Prostate gland (tissue), 2 donors: ENCODE measurements around the gene PAIP2B. TPM values are rescaled to one million over a fixed set of nuclear protein-coding genes. Genes with fewer than 3 reads are reported as not detected.
"Not testable (repeated sequence)": the region's sequence is repeated elsewhere in the genome, so short reads cannot be mapped to it uniquely, and the experiment has no call there.

Experiments used
- DNase-seq: peaks from one replicate; pipeline ENCODE4 v3.0.0-alpha.2; 2019; ENCODE audit warnings: low spot score
- H3K27ac ChIP-seq, 2 donors: fragments of 200-600 bp; sonication (generic); 2 replicates each; pipeline ENCODE4 v1.5.1; 2017 to 2019
- H3K27me3 ChIP-seq: fragments of 200-600 bp; sonication (generic); replicated peaks from 2 replicates; pipeline ENCODE4 v1.5.1; 2019; ENCODE audit not compliant: insufficient read depth
- H3K36me3 ChIP-seq, 2 donors: fragments of 200-600 bp; sonication (generic); 1 replicate in 1 of 2; 2 replicates in 1 of 2; pipeline versions ENCODE4 v1.5.1 to v1.8.1; 2017 to 2019
- H3K4me1 ChIP-seq: fragments of 200-600 bp; sonication (generic); replicated peaks from 2 replicates; pipeline ENCODE4 v1.5.1; 2019
- H3K4me3 ChIP-seq, 2 donors: fragments of 200-600 bp; sonication (generic); 2 replicates each; pipeline ENCODE4 v1.5.1; 2017 to 2019
- H3K9me3 ChIP-seq: fragments of 200-600 bp; sonication (generic); 2 replicates; pipeline ENCODE4 v1.5.1; 2017
- CTCF ChIP-seq, 4 experiments: fragments of 200-600 bp in 2 of 4; fragments of 450-650 bp in 2 of 4; sonication (generic) in 2 of 4; IDR thresholded peaks; 1 replicate in 3 of 4; 2 replicates in 1 of 4; pipeline ENCODE4 v1.5.1; 2016 to 2019; ENCODE audit warnings: antibody characterized with exemption in 4 of 4, mild to moderate bottlenecking in 2 of 4, moderate library complexity in 2 of 4
- POLR2A ChIP-seq: fragments of 450-650 bp; IDR thresholded peaks from one replicate; pipeline ENCODE4 v1.6.1; 2016; ENCODE audit warnings: antibody characterized with exemption, mild to moderate bottlenecking
- POLR2AphosphoS5 ChIP-seq: sonication (generic); formaldehyde crosslinking; IDR thresholded peaks from one replicate; pipeline ENCODE4 v1.6.1; 2017; ENCODE audit warnings: antibody characterized with exemption
- WGBS: methylation state at CpG from one replicate; pipeline ENCODE4 v1.1.5; 2018; 5-methylcytosine and 5-hydroxymethylcytosine counted together
- intact Hi-C: fragments of 100-400 bp; cut with DNase I; formaldehyde crosslinking; loops from one replicate; pipeline ENCODE4 v1.14.2; 2022
- total RNA-seq, 2 donors: library from RNA; depleted of rRNA; stranded (reverse); fragments of >200 nt; gene quantifications; one replicate each; pipeline ENCODE4 v1.1.0, GENCODE V29; 2016

Gene PAIP2B
- total RNA-seq, 2 donors from 2014 or later = 5.9 to 12.8 TPM

- DNase-seq = no peak
- no peak overlapping the region for H3K27ac ChIP-seq
- intact Hi-C loops = no loop called here
- WGBS = 84% methylated on average over 3 of the region's 3 CpGs
- H3K27me3 ChIP-seq = no peaks in the 10 kb centered on the region
- no peak for TF ChIP-seq POLR2A
- H3K4me3 ChIP-seq = no peak overlapping the region
- no peaks in the 10 kb centered on the region for H3K4me1 ChIP-seq
- H3K36me3 ChIP-seq = no peaks in the 10 kb centered on the region
- H3K9me3 ChIP-seq = no peaks in the 10 kb centered on the region
Measured at GRCh38 chr2:71191570-71191943, 35.3 kb downstream of the PAIP2B start.

GRCh38 chr2:71190656-71191569 is 36.0 kb downstream of the PAIP2B start:
- intact Hi-C loops = no loop called here
- DNase-seq = no peak
- Histone ChIP-seq H3K4me1 (no peaks in the 10 kb centered on the region), H3K9me3 (no peaks in the 10 kb centered on the region), H3K27ac (no peak overlapping the region), H3K4me3 (no peak overlapping the region), H3K36me3 (no peaks in the 10 kb centered on the region), H3K27me3 (no peaks in the 10 kb centered on the region)
- 53% methylated on average over 3 of the region's 3 CpGs for WGBS
- no peak for TF ChIP-seq POLR2AphosphoS5
- TF ChIP-seq CTCF (IDR thresholded peaks at IDR 0.05) = peak in 2 of 4 experiments; percentile 8 to 36

- no peaks in the 10 kb centered on the region for H3K4me1 ChIP-seq
- intact Hi-C loops = no loop called here
- H3K4me3 ChIP-seq = no peak overlapping the region
- H3K9me3 ChIP-seq = no peaks in the 10 kb centered on the region
- TF ChIP-seq POLR2AphosphoS5 (no peak), POLR2A (no peak), CTCF (IDR thresholded peaks at IDR 0.05) (no peak)
- H3K36me3 ChIP-seq = no peaks in the 10 kb centered on the region
- H3K27me3 ChIP-seq = no peaks in the 10 kb centered on the region
- H3K27ac ChIP-seq = no peak overlapping the region
- DNase-seq = no peak
- WGBS = 60% methylated on average over 2 of the region's 2 CpGs
Measured at GRCh38 chr2:71187589-71187988, 39.3 kb downstream of the PAIP2B start.

DNA sequence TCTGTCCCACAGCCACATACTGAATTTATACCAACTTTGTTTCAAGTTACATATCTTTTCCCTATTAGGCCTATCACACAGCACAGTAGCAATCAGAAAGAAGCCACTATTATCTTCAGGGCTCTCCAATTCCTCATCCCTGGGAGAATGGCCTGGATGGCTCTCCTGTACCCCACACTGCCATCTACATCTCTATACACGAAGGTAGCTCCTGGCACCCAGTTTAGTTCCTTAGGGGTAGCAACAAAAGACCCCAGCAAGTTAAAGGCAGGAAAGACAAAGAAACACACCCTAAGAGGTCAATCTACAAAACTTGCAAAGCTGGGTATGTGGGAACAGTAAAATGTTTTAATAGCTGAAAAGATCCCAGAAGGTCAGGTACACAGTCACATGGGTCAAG is 39.9 kb downstream of the PAIP2B start:
- DNase-seq = no peak
- intact Hi-C loops = no loop called here
- H3K4me1 ChIP-seq = no peaks in the 10 kb centered on the region
- no peak overlapping the region for H3K4me3 ChIP-seq
- no peaks in the 10 kb centered on the region for H3K27me3 ChIP-seq
- no peak overlapping the region for H3K27ac ChIP-seq
- WGBS = 52% methylated on average over 1 of the region's 1 CpG
- no peaks in the 10 kb centered on the region for H3K36me3 ChIP-seq
- no peaks in the 10 kb centered on the region for H3K9me3 ChIP-seq
- TF ChIP-seq POLR2AphosphoS5 (no peak), POLR2A (no peak), CTCF (IDR thresholded peaks at IDR 0.05) (no peak)

DNA sequence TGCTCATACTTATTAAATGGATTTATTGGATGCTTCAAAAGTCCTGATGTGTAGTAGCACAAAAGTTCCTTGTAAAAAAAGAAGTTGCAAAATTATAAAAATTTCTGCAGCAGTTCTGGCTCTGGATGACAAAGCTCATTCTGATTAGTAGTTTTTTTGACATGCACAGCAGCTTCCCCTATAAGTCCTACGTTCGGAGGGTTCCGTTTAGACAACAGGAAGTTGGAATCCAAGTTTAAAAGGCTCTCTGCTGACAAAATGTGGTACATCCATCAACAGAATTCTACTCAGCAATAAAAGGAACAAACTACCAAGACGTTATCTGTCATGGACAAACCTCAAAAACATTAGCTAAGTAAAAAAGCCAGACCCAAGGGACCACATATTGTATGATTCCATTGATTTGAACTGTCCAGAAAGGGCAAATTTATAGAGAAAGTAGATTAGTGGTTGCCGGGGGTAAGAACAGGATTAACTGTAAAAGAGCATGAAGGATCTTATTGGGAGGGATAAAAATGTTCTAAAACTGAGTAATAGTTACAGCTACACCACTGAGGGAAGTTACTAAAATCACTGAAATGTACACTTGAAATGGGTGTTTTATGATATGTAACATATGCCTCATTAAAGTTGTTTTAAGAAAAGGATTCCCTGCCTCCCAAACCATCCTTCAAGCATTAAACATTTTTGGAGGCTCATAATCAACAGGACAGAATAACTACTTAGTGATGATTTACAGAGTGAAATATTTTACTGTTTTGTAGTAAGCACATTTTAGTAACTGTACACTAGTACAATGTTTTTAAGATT is 43.4 kb downstream of the PAIP2B start:
- 5% methylated on average over 3 of the region's 5 CpGs for WGBS
- H3K4me1 ChIP-seq, DNase-seq, H3K9me3 ChIP-seq, H3K4me3 ChIP-seq, intact Hi-C loops, H3K36me3 ChIP-seq, H3K27me3 ChIP-seq, H3K27ac ChIP-seq: not testable (repeated sequence)
